Erythroblast (primary cell): ENCODE data around the gene SEC31A.

Experiments used
- GATA1 ChIP-seq: IDR thresholded peaks from 2 replicates; pipeline ENCODE4 v1.6.1; 2011; ENCODE audit warnings: low read depth, mild to moderate bottlenecking, control low read depth, low read length, moderate library complexity
- POLR2A ChIP-seq: IDR thresholded peaks from 2 replicates; pipeline ENCODE4 v1.6.1; 2011; ENCODE audit warnings: mild to moderate bottlenecking, low read length

DNA sequence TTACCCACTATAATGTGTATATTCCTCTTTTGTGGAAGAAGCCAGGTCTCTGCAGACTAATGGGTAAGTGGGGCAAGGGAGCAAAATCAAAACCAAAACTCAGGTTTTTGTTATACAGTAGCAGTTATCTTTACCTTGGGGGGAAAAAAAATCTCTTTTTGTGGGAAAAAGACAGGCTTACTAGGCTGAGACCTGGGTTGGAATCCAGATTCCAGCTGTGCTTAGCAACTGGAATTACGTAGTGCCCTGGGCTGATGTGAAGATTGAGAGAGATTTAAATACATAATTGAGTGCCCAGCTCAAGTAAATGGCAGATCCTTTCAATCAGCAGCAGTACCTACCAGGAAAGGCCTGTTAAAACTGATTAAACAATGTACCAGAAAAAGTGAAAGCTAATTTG, 76.9 kb downstream of the SEC31A start:
- TF ChIP-seq POLR2A (no peak), GATA1 (no peak)
